ENCODE data around the gene STMND1. TPM values are rescaled to one million over a fixed set of nuclear protein-coding genes. Genes with fewer than 3 reads are reported as not detected.

STMND1 gene
- total RNA-seq, 3 donors from 2014 or later (not counting 1 experiment from before 2014, with no cell fraction given) = not detected

GRCh38 chr6:17096652-17097051 is 5.2 kb upstream of the STMND1 start:
- Mint-ChIP-seq H3K9me3 (no peaks in the 10 kb centered on the region), H3K27ac (no peak overlapping the region), H3K4me1 (peaks cover 0 to 4% of the 10 kb centered on the region in 2 donors), H3K36me3 (no peaks in the 10 kb centered on the region), H3K4me3 (no peak overlapping the region), H3K27me3 (ENCODE audit: low read depth in 2 of 2) (peaks cover 14 to 24% of the 10 kb centered on the region in 2 donors)
- H3K4me3 ChIP-seq (ENCODE audit: low read length) = no peak overlapping the region
- ATAC-seq = no peak
- TF ChIP-seq, protein P1, sequence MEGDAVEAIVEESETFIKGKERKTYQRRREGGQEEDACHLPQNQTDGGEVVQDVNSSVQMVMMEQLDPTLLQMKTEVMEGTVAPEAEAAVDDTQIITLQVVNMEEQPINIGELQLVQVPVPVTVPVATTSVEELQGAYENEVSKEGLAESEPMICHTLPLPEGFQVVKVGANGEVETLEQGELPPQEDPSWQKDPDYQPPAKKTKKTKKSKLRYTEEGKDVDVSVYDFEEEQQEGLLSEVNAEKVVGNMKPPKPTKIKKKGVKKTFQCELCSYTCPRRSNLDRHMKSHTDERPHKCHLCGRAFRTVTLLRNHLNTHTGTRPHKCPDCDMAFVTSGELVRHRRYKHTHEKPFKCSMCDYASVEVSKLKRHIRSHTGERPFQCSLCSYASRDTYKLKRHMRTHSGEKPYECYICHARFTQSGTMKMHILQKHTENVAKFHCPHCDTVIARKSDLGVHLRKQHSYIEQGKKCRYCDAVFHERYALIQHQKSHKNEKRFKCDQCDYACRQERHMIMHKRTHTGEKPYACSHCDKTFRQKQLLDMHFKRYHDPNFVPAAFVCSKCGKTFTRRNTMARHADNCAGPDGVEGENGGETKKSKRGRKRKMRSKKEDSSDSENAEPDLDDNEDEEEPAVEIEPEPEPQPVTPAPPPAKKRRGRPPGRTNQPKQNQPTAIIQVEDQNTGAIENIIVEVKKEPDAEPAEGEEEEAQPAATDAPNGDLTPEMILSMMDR (IDR thresholded peaks at IDR 0.05) = no peak
- peaks cover 10% of the 10 kb centered on the region for H3K27me3 ChIP-seq (ENCODE audit: control insufficient read depth, insufficient read depth, low read length)
- peaks cover under 1% of the 10 kb centered on the region for H3K4me1 ChIP-seq (ENCODE audit: control insufficient read depth, insufficient read depth, low read length)
- H3K9me3 ChIP-seq (ENCODE audit: control insufficient read depth, insufficient read depth, low read length) = no peaks in the 10 kb centered on the region
- no peak overlapping the region for H3K27ac ChIP-seq (ENCODE audit: low read length)
- intact Hi-C loops (cut with micrococcal nuclease) = no loop called here
- DNase-seq = no peak
- 100% methylated on average over 1 of the region's 1 CpG for WGBS (ENCODE audit: insufficient coverage)
- H3K36me3 ChIP-seq (ENCODE audit: control insufficient read depth, insufficient read depth, low read length) = no peaks in the 10 kb centered on the region

DNA sequence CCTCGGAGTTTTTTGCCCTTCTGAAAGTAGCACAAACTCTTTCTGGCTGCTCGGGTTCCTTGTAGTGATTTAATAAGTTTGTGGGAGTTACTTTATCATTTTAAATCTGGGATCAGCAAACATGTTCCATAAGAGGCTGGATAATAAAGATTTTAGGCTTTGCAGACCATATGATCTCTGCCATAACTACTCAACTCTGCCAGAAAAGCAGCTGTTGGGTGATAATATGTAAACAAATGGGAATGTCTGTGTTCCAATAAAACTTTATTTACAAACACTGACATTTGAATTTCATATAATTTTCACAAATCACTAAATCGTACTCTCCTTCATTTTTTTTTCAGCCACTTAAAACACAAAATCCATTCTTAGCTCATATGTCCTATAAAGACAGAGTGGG is 3.9 kb upstream of the STMND1 start:
- 89% methylated on average over 3 of the region's 3 CpGs for whole genome bisulfite sequencing (ENCODE audit: insufficient coverage)
- no peaks in the 10 kb centered on the region for H3K36me3 ChIP-seq (ENCODE audit: control insufficient read depth, insufficient read depth, low read length)
- no peaks in the 10 kb centered on the region for H3K9me3 Mint-ChIP-seq
- peaks cover 10% of the 10 kb centered on the region for H3K27me3 ChIP-seq (ENCODE audit: control insufficient read depth, insufficient read depth, low read length)
- H3K4me3 Mint-ChIP-seq = no peak overlapping the region
- no peak for DNase-seq
- TF ChIP-seq, protein P1 (IDR thresholded peaks at IDR 0.05) = no peak
- H3K4me1 Mint-ChIP-seq = peaks cover 0 to 7% of the 10 kb centered on the region in 2 donors
- intact Hi-C loops (cut with micrococcal nuclease) = no loop called here
- H3K27ac Mint-ChIP-seq = no peak overlapping the region
- no peaks in the 10 kb centered on the region for H3K9me3 ChIP-seq (ENCODE audit: control insufficient read depth, insufficient read depth, low read length)
- ATAC-seq = no peak
- H3K4me1 ChIP-seq (ENCODE audit: control insufficient read depth, insufficient read depth, low read length) = peaks cover 2% of the 10 kb centered on the region
- H3K27me3 Mint-ChIP-seq (ENCODE audit: low read depth in 2 of 2) = peaks cover 17 to 27% of the 10 kb centered on the region in 2 donors
- no peak overlapping the region for H3K4me3 ChIP-seq (ENCODE audit: low read length)
- H3K36me3 Mint-ChIP-seq = no peaks in the 10 kb centered on the region
- H3K27ac ChIP-seq (ENCODE audit: low read length) = no peak overlapping the region

GRCh38 chr6:17098538-17098937 is 3.3 kb upstream of the STMND1 start:
- 94% methylated on average over 3 of the region's 4 CpGs for WGBS (ENCODE audit: insufficient coverage)
- ATAC-seq = no peak
- peaks cover 17 to 27% of the 10 kb centered on the region in 2 donors for H3K27me3 Mint-ChIP-seq (ENCODE audit: low read depth in 2 of 2)

More at GRCh38 chr6:17098538-17098937, 3.3 kb upstream of the STMND1 start:
- Mint-ChIP-seq H3K36me3 (no peaks in the 10 kb centered on the region), H3K4me1 (peaks cover 0 to 7% of the 10 kb centered on the region in 2 donors), H3K4me3 (no peak overlapping the region), H3K9me3 (no peaks in the 10 kb centered on the region), H3K27ac (no peak overlapping the region)
- Histone ChIP-seq H3K4me3 (ENCODE audit: low read length) (no peak overlapping the region), H3K27ac (ENCODE audit: low read length) (no peak overlapping the region), H3K36me3 (ENCODE audit: control insufficient read depth, insufficient read depth, low read length) (no peaks in the 10 kb centered on the region), H3K27me3 (ENCODE audit: control insufficient read depth, insufficient read depth, low read length) (peaks cover 10% of the 10 kb centered on the region), H3K4me1 (ENCODE audit: control insufficient read depth, insufficient read depth, low read length) (peaks cover 2% of the 10 kb centered on the region), H3K9me3 (ENCODE audit: control insufficient read depth, insufficient read depth, low read length) (no peaks in the 10 kb centered on the region)
- TF ChIP-seq, protein P1 (IDR thresholded peaks at IDR 0.05) = no peak
- intact Hi-C loops (cut with micrococcal nuclease) = no loop called here
- no peak for DNase-seq
